GM23338 (cell line): ENCODE measurements around the gene ZNF346. TPM values are rescaled to one million over a fixed set of nuclear protein-coding genes. Genes with fewer than 3 reads are reported as not detected.
A peak's percentile ranks its signal among the peaks of the same experiment; 100 is the strongest.

Source experiments
- ATAC-seq: fragments of 200-7000 bp; cut with Tn5 transposase; 3 replicates; pipeline ENCODE4 v1.9.1; 2020
- DNase-seq: peaks from one replicate; pipeline ENCODE4 v3.0.0-alpha.2; 2015; ENCODE audit warnings: low spot score
- H2AFZ ChIP-seq: fragments of 200-600 bp; sonication (generic); 2 replicates; pipeline ENCODE4 v1.8.0; 2016; ENCODE audit warnings: antibody characterized with exemption, mild to moderate bottlenecking, moderate library complexity
- H3F3A ChIP-seq: fragments of 200-600 bp; sonication (generic); replicated peaks from 2 replicates; pipeline ENCODE4 v1.8.0; 2017; ENCODE audit warnings: antibody characterized with exemption, mixed run types, low read depth
- H3K27ac ChIP-seq: fragments of 200-600 bp; sonication (generic); 2 replicates; pipeline ENCODE4 v1.6.1; 2016; ENCODE audit warnings: low read depth
- H3K27me3 ChIP-seq: fragments of 200-600 bp; sonication (generic); 2 replicates; pipeline ENCODE4 v1.8.0; 2016; ENCODE audit warnings: mild to moderate bottlenecking, mixed run types, moderate library complexity; ENCODE audit not compliant: insufficient read depth
- H3K36me3 ChIP-seq: fragments of 200-600 bp; sonication (generic); 2 replicates; pipeline ENCODE4 v1.8.0; 2016; ENCODE audit warnings: mild to moderate bottlenecking; ENCODE audit not compliant: insufficient read depth
- H3K4me1 ChIP-seq: fragments of 200-600 bp; sonication (generic); 2 replicates; pipeline ENCODE4 v1.8.0; 2016; ENCODE audit warnings: mild to moderate bottlenecking, moderate library complexity; ENCODE audit not compliant: insufficient read depth
- H3K4me2 ChIP-seq: fragments of 200-600 bp; sonication (generic); 2 replicates; pipeline ENCODE4 v1.7.1; 2017; ENCODE audit warnings: mixed run types
- H3K4me3 ChIP-seq: fragments of 200-600 bp; sonication (generic); 2 replicates; pipeline ENCODE4 v1.6.1; 2016; ENCODE audit warnings: mixed run types
- H3K79me2 ChIP-seq: fragments of 200-600 bp; sonication (generic); replicated peaks from 2 replicates; pipeline ENCODE4 v1.8.0; 2017; ENCODE audit warnings: mild to moderate bottlenecking; ENCODE audit not compliant: insufficient read depth
- H3K9me2 ChIP-seq: fragments of 200-600 bp; sonication (generic); 2 replicates; pipeline ENCODE4 v1.8.0; 2017; ENCODE audit not compliant: insufficient read depth
- H4K20me1 ChIP-seq: fragments of 200-600 bp; sonication (generic); replicated peaks from 2 replicates; pipeline ENCODE4 v1.8.0; 2017; ENCODE audit warnings: mild to moderate bottlenecking; ENCODE audit not compliant: insufficient read depth
- H3K27ac Mint-ChIP-seq: 2 replicates; pipeline ENCODE4 v1.8.0; 2020; ENCODE audit warnings: inconsistent platforms, mild to moderate bottlenecking, moderate library complexity, mixed read lengths
- H3K27me3 Mint-ChIP-seq: 3 replicates; pipeline ENCODE4 v1.8.0; 2022; ENCODE audit warnings: low read depth, mild to moderate bottlenecking, moderate library complexity, mixed read lengths, inconsistent platforms; ENCODE audit not compliant: insufficient read depth, poor library complexity
- H3K36me3 Mint-ChIP-seq: 3 replicates; pipeline ENCODE4 v1.8.0; 2021; ENCODE audit warnings: low read depth, mild to moderate bottlenecking, inconsistent platforms, moderate library complexity, mixed read lengths
- H3K4me1 Mint-ChIP-seq: 3 replicates; pipeline ENCODE4 v1.8.0; 2020; ENCODE audit warnings: mild to moderate bottlenecking, inconsistent platforms, mixed read lengths
- H3K4me3 Mint-ChIP-seq: 3 replicates; pipeline ENCODE4 v1.8.0; 2021; ENCODE audit warnings: moderate library complexity, mild to moderate bottlenecking, inconsistent platforms, mixed read lengths
- H3K9me3 Mint-ChIP-seq: 3 replicates; pipeline ENCODE4 v1.8.0; 2020; ENCODE audit warnings: moderate library complexity, mild to moderate bottlenecking, inconsistent platforms, mixed read lengths
- CREB1 ChIP-seq: fragments of 250-450 bp; sonication (Bioruptor Pico); IDR thresholded peaks from 2 replicates; pipeline ENCODE4 v1.5.0; 2020; ENCODE audit warnings: low read depth, mild to moderate bottlenecking, moderate library complexity
- EZH2 ChIP-seq: fragments of 200-600 bp; sonication (generic); IDR thresholded peaks from one replicate; pipeline ENCODE4 v1.8.0; 2017; ENCODE audit warnings: antibody characterized with exemption, mild to moderate bottlenecking, low read depth; ENCODE audit not compliant: unreplicated experiment
- EZH2phosphoT487 ChIP-seq: fragments of 200-600 bp; sonication (generic); IDR thresholded peaks from one replicate; pipeline ENCODE4 v1.8.1; 2018; ENCODE audit warnings: antibody characterized with exemption; ENCODE audit not compliant: unreplicated experiment
- JUNB ChIP-seq: IDR thresholded peaks from one replicate; pipeline ENCODE4 v1.6.1; 2016; ENCODE audit warnings: antibody characterized with exemption; ENCODE audit not compliant: unreplicated experiment
- POLR2AphosphoS5 ChIP-seq: IDR thresholded peaks from 2 replicates; pipeline ENCODE4 v1.6.1; 2016; ENCODE audit warnings: antibody characterized with exemption, low read depth
- ZNF114 ChIP-seq: fragments of 250-450 bp; sonication (Bioruptor Pico); IDR thresholded peaks from 2 replicates; pipeline ENCODE4 v1.5.0; 2020; ENCODE audit warnings: mild to moderate bottlenecking, moderate library complexity
- ZNF331 ChIP-seq: fragments of 250-450 bp; sonication (Bioruptor Pico); IDR thresholded peaks from 2 replicates; pipeline ENCODE4 v1.5.0; 2020; ENCODE audit warnings: low read depth, mild to moderate bottlenecking, moderate library complexity
- polyA plus RNA-seq: library from polyadenylated mRNA; unstranded; fragments of >200 nt; fragmentation: Nextera tagmentation; extraction: Ambion mirVana; gene quantifications from 2 replicates; pipeline ENCODE4 v1.2.1, GENCODE V29; 2016
- total RNA-seq: library from RNA; depleted of rRNA; stranded (reverse); fragments of >200 nt; shearing (Covaris generic); gene quantifications from 2 replicates; pipeline ENCODE4 v1.2.3, GENCODE V29; 2014
- TF ChIP-seq, protein P1 (sequence below): fragments of 250-450 bp; sonication (Bioruptor Pico); IDR thresholded peaks from 2 replicates; pipeline ENCODE4 v1.5.0; 2020; ENCODE audit warnings: mild to moderate bottlenecking, moderate library complexity

Gene ZNF346
- total and polyA plus RNA-seq, 2 experiments from 2014 or later = 11.0 to 27.2 TPM

- peaks cover 10% of the 10 kb centered on the region; the same call in 2 of the 3 replicates for H3K36me3 Mint-ChIP-seq
- H3K27me3 Mint-ChIP-seq = peaks cover 6% of the 10 kb centered on the region
- H2AFZ ChIP-seq = peak overlapping the region; percentile 48; the same call in 1 of the 2 replicates
- H3K27ac ChIP-seq = no peak overlapping the region
- ATAC-seq (no peak), DNase-seq (no peak)
- H3K4me3 ChIP-seq = no peak overlapping the region
- H3K9me2 ChIP-seq = no peaks in the 10 kb centered on the region
- peaks cover 31% of the 10 kb centered on the region for H3K4me1 Mint-ChIP-seq
- H3K4me1 ChIP-seq = peaks cover 24% of the 10 kb centered on the region
- H3K79me2 ChIP-seq = peaks cover 19% of the 10 kb centered on the region
- no peak overlapping the region for H3K27ac Mint-ChIP-seq
- H4K20me1 ChIP-seq = peaks cover 3% of the 10 kb centered on the region; the same call in 1 of the 2 replicates
- no peaks in the 10 kb centered on the region for H3K36me3 ChIP-seq
- no peak for TF ChIP-seq POLR2AphosphoS5
- no peak overlapping the region for H3K4me2 ChIP-seq
- peaks cover 17% of the 10 kb centered on the region for H3F3A ChIP-seq
- H3K27me3 ChIP-seq = no peaks in the 10 kb centered on the region
- H3K9me3 Mint-ChIP-seq = no peaks in the 10 kb centered on the region
- H3K4me3 Mint-ChIP-seq = no peak overlapping the region
These were observed 61.7 kb downstream of the ZNF346 start for GRCh38 chr5:177084175-177084574.

GRCh38 chr5:177085985-177086653, 63.6 kb downstream of the ZNF346 start:
- H3K27me3 ChIP-seq = no peaks in the 10 kb centered on the region
- H2AFZ ChIP-seq = peak overlapping the region; percentile 78
- peaks cover 11% of the 10 kb centered on the region; the same call in 2 of the 3 replicates for H3K36me3 Mint-ChIP-seq
- H3K27ac ChIP-seq = peak overlapping the region; percentile 81
- no peak for TF ChIP-seq CREB1 (CRISPR knock-in tag)
- TF ChIP-seq ZNF331 (CRISPR knock-in tag) = no peak
- TF ChIP-seq, protein P1, sequence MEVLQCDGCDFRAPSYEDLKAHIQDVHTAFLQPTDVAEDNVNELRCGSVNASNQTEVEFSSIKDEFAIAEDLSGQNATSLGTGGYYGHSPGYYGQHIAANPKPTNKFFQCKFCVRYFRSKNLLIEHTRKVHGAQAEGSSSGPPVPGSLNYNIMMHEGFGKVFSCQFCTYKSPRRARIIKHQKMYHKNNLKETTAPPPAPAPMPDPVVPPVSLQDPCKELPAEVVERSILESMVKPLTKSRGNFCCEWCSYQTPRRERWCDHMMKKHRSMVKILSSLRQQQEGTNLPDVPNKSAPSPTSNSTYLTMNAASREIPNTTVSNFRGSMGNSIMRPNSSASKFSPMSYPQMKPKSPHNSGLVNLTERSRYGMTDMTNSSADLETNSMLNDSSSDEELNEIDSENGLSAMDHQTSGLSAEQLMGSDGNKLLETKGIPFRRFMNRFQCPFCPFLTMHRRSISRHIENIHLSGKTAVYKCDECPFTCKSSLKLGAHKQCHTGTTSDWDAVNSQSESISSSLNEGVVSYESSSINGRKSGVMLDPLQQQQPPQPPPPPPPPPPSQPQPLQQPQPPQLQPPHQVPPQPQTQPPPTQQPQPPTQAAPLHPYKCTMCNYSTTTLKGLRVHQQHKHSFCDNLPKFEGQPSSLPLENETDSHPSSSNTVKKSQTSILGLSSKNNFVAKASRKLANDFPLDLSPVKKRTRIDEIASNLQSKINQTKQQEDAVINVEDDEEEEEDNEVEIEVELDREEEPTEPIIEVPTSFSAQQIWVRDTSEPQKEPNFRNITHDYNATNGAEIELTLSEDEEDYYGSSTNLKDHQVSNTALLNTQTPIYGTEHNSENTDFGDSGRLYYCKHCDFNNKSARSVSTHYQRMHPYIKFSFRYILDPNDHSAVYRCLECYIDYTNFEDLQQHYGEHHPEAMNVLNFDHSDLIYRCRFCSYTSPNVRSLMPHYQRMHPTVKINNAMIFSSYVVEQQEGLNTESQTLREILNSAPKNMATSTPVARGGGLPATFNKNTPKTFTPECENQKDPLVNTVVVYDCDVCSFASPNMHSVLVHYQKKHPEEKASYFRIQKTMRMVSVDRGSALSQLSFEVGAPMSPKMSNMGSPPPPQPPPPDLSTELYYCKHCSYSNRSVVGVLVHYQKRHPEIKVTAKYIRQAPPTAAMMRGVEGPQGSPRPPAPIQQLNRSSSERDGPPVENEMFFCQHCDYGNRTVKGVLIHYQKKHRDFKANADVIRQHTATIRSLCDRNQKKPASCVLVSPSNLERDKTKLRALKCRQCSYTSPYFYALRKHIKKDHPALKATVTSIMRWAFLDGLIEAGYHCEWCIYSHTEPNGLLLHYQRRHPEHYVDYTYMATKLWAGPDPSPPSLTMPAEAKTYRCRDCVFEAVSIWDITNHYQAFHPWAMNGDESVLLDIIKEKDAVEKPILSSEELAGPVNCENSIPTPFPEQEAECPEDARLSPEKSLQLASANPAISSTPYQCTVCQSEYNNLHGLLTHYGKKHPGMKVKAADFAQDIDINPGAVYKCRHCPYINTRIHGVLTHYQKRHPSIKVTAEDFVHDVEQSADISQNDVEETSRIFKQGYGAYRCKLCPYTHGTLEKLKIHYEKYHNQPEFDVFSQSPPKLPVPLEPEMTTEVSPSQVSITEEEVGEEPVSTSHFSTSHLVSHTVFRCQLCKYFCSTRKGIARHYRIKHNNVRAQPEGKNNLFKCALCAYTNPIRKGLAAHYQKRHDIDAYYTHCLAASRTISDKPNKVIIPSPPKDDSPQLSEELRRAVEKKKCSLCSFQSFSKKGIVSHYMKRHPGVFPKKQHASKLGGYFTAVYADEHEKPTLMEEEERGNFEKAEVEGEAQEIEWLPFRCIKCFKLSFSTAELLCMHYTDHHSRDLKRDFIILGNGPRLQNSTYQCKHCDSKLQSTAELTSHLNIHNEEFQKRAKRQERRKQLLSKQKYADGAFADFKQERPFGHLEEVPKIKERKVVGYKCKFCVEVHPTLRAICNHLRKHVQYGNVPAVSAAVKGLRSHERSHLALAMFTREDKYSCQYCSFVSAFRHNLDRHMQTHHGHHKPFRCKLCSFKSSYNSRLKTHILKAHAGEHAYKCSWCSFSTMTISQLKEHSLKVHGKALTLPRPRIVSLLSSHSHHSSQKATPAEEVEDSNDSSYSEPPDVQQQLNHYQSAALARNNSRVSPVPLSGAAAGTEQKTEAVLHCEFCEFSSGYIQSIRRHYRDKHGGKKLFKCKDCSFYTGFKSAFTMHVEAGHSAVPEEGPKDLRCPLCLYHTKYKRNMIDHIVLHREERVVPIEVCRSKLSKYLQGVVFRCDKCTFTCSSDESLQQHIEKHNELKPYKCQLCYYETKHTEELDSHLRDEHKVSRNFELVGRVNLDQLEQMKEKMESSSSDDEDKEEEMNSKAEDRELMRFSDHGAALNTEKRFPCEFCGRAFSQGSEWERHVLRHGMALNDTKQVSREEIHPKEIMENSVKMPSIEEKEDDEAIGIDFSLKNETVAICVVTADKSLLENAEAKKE = no peak
- no peak for TF ChIP-seq EZH2phosphoT487
- no peak for TF ChIP-seq JUNB
- TF ChIP-seq ZNF114 = no peak
- TF ChIP-seq EZH2 = no peak
- H3K27ac Mint-ChIP-seq = peak overlapping the region; percentile 3; the same call in 1 of the 2 replicates
- H3K79me2 ChIP-seq = peaks cover 22% of the 10 kb centered on the region
- peaks cover 31% of the 10 kb centered on the region for H3K4me1 Mint-ChIP-seq
- peaks cover 17% of the 10 kb centered on the region for H3F3A ChIP-seq
- no peaks in the 10 kb centered on the region for H3K9me3 Mint-ChIP-seq
- H3K9me2 ChIP-seq = no peaks in the 10 kb centered on the region
- no peaks in the 10 kb centered on the region; the same call in 1 of the 2 replicates for H3K36me3 ChIP-seq
- no peak overlapping the region; the same call in 1 of the 2 replicates for H3K4me3 ChIP-seq
- H3K4me3 Mint-ChIP-seq = peak overlapping the region; percentile 51
- H3K4me1 ChIP-seq = peaks cover 24% of the 10 kb centered on the region
- DNase-seq (no peak), ATAC-seq (peak; percentile 76)
- peaks cover 9% of the 10 kb centered on the region for H3K27me3 Mint-ChIP-seq
- H3K4me2 ChIP-seq = peak overlapping the region; percentile 70
- peaks cover 3% of the 10 kb centered on the region; the same call in 1 of the 2 replicates for H4K20me1 ChIP-seq
